ENCODE results near the gene ZNF768.

- TF ChIP-seq CTCF (IDR thresholded peaks at IDR 0.05): no peak
- TF ChIP-seq EP300 (IDR thresholded peaks at IDR 0.05): no peak
- no peak for TF ChIP-seq POLR2AphosphoS5 (IDR thresholded peaks at IDR 0.05)
These were observed 39.6 kb upstream of the ZNF768 start for GRCh38 chr16:30565984-30566383.
